Heart right ventricle (tissue), 16 donors: ENCODE measurements around the gene SALL2. TPM values are rescaled to one million over a fixed set of nuclear protein-coding genes. Genes with fewer than 3 reads are reported as not detected.

Experiments used
- ATAC-seq, 8 donors: fragments of 200-7000 bp; cut with Tn5 transposase; one replicate each; pipeline ENCODE4 v1.9.1; 2020; ENCODE audit warnings: mild to moderate bottlenecking in 8 of 8, moderate library complexity in 8 of 8, moderate number of reproducible peaks in 1 of 8
- DNase-seq, 2 donors: peaks; one replicate each; pipeline ENCODE4 v3.0.0-alpha.2; 2020
- H3K27ac ChIP-seq, 10 donors: fragments of 200-600 bp; sonication (generic) in 2 of 10; one replicate each; pipeline versions ENCODE4 v1.5.0 to v1.8.0; 2020 to 2022; ENCODE audit warnings: mild to moderate bottlenecking in 3 of 10
- H3K27me3 ChIP-seq, 7 donors: fragments of 200-600 bp; one replicate each; pipeline ENCODE4 v1.8.0; 2021 to 2022; ENCODE audit warnings: mild to moderate bottlenecking in 2 of 7
- H3K36me3 ChIP-seq, 9 donors: fragments of 200-600 bp; sonication (generic) in 1 of 9; one replicate each; pipeline versions ENCODE4 v1.5.0 to v1.8.0; 2020 to 2022; ENCODE audit warnings: mild to moderate bottlenecking in 2 of 9
- H3K4me1 ChIP-seq, 9 donors: fragments of 200-600 bp; sonication (generic) in 1 of 9; one replicate each; pipeline versions ENCODE4 v1.5.0 to v1.8.0; 2020 to 2022; ENCODE audit warnings: mild to moderate bottlenecking in 4 of 9
- H3K4me3 ChIP-seq, 10 donors: fragments of 200-600 bp; sonication (generic) in 2 of 10; one replicate each; pipeline versions ENCODE4 v1.5.0 to v1.8.0; 2020 to 2022; ENCODE audit warnings: mild to moderate bottlenecking in 7 of 10, moderate library complexity in 2 of 10
- H3K9me3 ChIP-seq, 11 donors: fragments of 200-600 bp in 10 of 11; sonication (generic) in 2 of 11; one replicate each; pipeline versions ENCODE4 v1.5.0 to v1.8.0; 2013 to 2022; ENCODE audit warnings: mild to moderate bottlenecking in 2 of 11, control low read depth in 1 of 11, moderate library complexity in 1 of 11
- WGBS, 2 donors: extraction: QIAGEN DNeasy Blood & Tissue Kit; methylation state at CpG; one replicate each; pipeline ENCODE4 v1.1.7; 2013; ENCODE audit warnings: inconsistent platforms in 1 of 2; 5-methylcytosine and 5-hydroxymethylcytosine counted together
- intact Hi-C, 10 donors: fragments of 100-400 bp; cut with DNase I; formaldehyde crosslinking; loops; one replicate each; pipeline versions ENCODE4 v1.11.1 to v1.14.2; 2022
- polyA plus RNA-seq, 2 donors: library from polyadenylated mRNA; stranded (reverse); fragments of 200-250 nt; gene quantifications; one replicate each; pipeline ENCODE4 v1.2.3, GENCODE V29; 2013
- total RNA-seq, 10 donors: library from RNA; stranded (reverse); fragmentation: NEBNext Ultra II Directional in 3 of 10; extraction: Animal tissue kit (Norgen Biotek cat#: 25700) in 3 of 10; gene quantifications; one replicate each; pipeline versions ENCODE4 v1.2.1 to v1.2.4, GENCODE V29; 2021 to 2023
- TF ChIP-seq, protein P1 (sequence below), 9 donors: fragments of 200-600 bp; sonication (generic) in 2 of 9; IDR thresholded peaks; one replicate each; pipeline versions ENCODE4 v1.5.0 to v1.8.0; 2021 to 2022; ENCODE audit warnings: antibody characterized with exemption in 9 of 9, mild to moderate bottlenecking in 5 of 9, moderate library complexity in 1 of 9
- donor health status: Arrhythmogenic right ventricular cardiomyopathy.
- donor health status: ischemic (EF 13 %, LVEDD 7.1; RV severe dilation, severe dysfunction).
- donor health status: healthy with polysubstance abuse.
- donor health status: DM: no; HTN: yes; CAD: no.
- donor health status: DM: no; HTN: no; CAD: no.
- donor health status: ischemic (EF 25% LVEDD 6.9; RV normal size, moderate dysfunction).
- donor health status: ischemic (EF 25% LVEDD 5.7; RV mildly dilated, moderate dysfunction).
- donor health status: healthy.
- donor health status: DM: yes; HTN: yes; CAD: no.
- donor health status: Ischemic cardiomyopathy.
- donor health status: ischemic (EF 35%, LVEDD 5.7; RV mildly dilated, moderate dysfunction).
- donor health status: nonischemic (EF 11% LVEDD 7.7; RV severe dilation, severe dysfunction).
- donor health status: DM: yes; HTN: yes; CAD: no.
- donor health status: PGD.
- donor health status: ischemic (EF 29% LVEDD 5.4; RV normal size, mild dysfunction).
- donor health status: nonischemic (EF 23%, LVEDD 6.1; RV moderate dilation, normal function).

Gene SALL2
- total and polyA plus RNA-seq, 12 donors = 1.1 to 6.6 (median 3.8) TPM

DNA sequence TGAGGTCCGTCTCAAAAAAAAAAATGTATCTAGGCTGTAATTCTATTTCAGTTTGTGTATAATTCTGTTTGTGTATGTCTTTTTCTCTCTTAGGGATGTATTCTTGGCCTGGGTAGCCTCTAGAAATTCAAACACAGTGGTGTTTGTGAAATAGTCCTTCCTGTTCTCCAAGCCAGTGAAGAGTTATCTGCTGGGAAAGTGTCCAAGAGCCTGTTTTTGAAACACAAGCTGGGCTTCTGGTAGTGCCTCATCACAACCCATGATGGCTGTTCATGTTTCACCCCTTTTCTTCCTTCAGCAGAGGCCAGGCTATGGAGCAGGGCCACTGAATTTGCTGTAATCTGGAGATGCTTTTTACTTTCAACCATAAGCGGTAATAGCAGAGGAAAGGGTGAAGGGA, 29.7 kb downstream of the SALL2 start:
- Histone ChIP-seq H3K27me3 (no peaks in the 10 kb centered on the region), H3K4me1 (no peaks in the 10 kb centered on the region), H3K4me3 (no peak overlapping the region), H3K27ac (no peak overlapping the region), H3K9me3 (no peaks in the 10 kb centered on the region), H3K36me3 (peaks cover 0 to 100% (median 78%) of the 10 kb centered on the region in 9 donors)
- TF ChIP-seq, protein P1, sequence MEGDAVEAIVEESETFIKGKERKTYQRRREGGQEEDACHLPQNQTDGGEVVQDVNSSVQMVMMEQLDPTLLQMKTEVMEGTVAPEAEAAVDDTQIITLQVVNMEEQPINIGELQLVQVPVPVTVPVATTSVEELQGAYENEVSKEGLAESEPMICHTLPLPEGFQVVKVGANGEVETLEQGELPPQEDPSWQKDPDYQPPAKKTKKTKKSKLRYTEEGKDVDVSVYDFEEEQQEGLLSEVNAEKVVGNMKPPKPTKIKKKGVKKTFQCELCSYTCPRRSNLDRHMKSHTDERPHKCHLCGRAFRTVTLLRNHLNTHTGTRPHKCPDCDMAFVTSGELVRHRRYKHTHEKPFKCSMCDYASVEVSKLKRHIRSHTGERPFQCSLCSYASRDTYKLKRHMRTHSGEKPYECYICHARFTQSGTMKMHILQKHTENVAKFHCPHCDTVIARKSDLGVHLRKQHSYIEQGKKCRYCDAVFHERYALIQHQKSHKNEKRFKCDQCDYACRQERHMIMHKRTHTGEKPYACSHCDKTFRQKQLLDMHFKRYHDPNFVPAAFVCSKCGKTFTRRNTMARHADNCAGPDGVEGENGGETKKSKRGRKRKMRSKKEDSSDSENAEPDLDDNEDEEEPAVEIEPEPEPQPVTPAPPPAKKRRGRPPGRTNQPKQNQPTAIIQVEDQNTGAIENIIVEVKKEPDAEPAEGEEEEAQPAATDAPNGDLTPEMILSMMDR (IDR thresholded peaks at IDR 0.05) = no peak
- intact Hi-C loops = loop anchor here in 5 of 10 donors (5.0 to 10.0 kb wide), 2 partner anchors 58 to 61 kb away; no protein-coding TSS in a partner anchor
- 86 to 95% methylated on average over 2 of the region's 2 CpGs for WGBS, 2 donors
- ATAC-seq = peak in 4 of 8 donors; percentile 16 to 55 (median 26)
- DNase-seq = no peak

DNA sequence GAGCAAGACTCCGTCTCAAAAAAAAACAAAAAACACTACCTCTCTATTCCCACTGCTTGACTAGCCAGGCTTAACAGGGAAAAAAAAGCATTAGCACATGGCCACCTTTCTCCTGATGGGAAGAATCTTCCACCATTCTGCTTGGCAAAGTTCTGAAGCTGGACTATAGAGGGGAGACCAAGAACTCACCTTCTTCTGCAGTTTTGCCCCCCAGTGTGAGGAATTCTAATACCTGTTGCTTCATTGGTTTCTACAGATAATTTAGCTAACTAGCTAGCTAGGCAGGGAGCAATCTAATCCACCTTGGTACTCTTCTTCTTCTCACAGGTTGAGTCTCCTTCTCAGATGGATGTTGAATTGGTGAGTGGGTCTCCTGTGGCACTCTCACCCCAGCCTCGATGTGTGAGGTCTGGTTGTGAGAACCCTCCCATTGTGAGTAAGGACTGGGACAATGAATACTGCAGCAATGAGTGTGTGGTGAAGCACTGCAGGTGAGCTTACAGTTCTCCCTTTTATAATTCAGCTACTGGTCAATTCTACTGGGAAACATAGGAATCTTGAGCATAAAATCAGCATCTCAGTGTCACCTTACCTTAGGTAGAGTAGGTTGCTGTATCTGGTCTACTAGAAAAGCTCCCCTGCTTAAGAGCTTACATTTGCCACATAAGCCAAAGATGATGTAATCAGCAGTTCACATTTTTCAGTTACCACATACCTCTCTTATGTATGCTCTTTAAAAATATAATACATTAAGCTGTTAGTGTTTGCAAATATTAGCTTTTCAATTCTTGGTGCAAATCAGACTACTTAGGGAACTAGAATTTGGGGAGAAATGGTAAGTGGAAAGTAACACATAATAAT, 31.0 kb downstream of the SALL2 start:
- DNase-seq (no peak), ATAC-seq (no peak)
- Histone ChIP-seq H3K27me3 (no peaks in the 10 kb centered on the region), H3K4me1 (no peaks in the 10 kb centered on the region), H3K4me3 (no peak overlapping the region), H3K36me3 (peaks cover 0 to 100% (median 80%) of the 10 kb centered on the region in 9 donors), H3K9me3 (no peaks in the 10 kb centered on the region), H3K27ac (no peak overlapping the region)
- TF ChIP-seq, protein P1 (IDR thresholded peaks at IDR 0.05) = no peak
- intact Hi-C loops = loop anchor here in 5 of 10 donors (5.0 to 10.0 kb wide), 2 partner anchors 60 to 62 kb away; no protein-coding TSS in a partner anchor
- WGBS, 2 donors = 90 to 91% methylated on average over 2 of the region's 2 CpGs

DNA sequence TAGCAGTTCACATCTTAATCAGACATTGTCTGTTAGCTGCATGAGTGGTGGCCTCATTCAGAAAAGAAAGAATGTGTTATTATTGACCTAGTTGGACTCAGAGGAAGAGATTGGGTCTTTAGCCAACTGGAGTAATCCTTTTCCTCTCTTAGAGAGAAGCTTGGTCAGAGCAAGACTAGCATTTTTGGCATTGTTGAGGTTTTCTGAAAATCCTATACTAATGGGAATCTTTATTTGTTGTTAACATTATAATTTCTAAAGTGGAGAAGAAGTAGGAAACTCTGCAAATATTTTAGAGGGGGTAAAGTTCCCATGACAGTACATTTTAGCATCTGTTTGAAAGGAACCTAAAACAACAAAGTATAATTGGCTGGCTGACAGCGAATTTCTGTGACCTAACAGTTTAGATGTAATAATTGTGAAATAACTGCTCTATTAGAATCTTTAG, 39.5 kb downstream of the SALL2 start:
- Histone ChIP-seq H3K4me1 (peaks cover 0 to 11% (median 0%) of the 10 kb centered on the region in 9 donors), H3K27ac (no peak overlapping the region), H3K9me3 (no peaks in the 10 kb centered on the region), H3K36me3 (peaks cover 0 to 98% (median 41%) of the 10 kb centered on the region in 9 donors), H3K27me3 (no peaks in the 10 kb centered on the region), H3K4me3 (no peak overlapping the region)
- ATAC-seq = no peak
- DNase-seq = no peak
- intact Hi-C loops = no loop called here
- 90 to 94% methylated on average over 1 of the region's 1 CpG for WGBS, 2 donors
- TF ChIP-seq, protein P1 (IDR thresholded peaks at IDR 0.05) = no peak

DNA sequence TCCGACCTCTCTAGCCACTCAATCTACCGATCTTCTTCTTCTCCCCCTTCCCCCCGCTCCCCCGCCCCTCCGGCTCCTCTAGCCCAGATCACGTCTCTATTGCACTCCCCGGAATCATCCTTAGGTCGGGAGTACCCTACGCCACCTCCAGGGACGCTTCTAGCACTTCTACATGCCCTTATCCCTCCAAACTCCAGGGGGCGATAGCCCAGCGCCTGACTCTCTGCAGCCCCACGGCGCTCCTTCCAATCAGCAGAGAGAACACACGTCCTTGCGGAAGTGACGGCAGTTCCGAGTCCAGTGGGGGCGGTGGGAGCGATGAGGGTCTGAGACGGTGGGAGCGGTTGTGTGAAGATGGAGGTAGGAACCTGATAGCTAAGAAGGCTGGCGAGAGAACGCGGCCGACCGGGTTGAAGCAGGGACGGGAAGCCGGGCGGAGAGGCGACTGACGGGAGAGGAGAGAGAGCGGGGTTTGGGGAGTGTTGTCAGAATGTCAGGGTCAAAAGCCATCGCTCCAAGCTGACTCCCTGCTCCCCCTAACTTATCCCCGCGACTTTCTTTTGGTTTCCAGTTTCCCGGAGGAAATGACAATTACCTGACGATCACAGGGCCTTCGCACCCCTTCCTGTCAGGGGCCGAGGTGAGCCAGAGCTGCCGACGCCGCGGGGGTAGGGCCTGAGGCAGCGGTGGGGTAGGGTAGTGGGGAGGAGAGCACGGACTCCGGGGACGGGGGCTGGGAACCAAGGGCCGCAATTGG, 49.0 kb downstream of the SALL2 start, which contains the start of the genes RAB2B and TOX4:
Gene RAB2B, minus strand, starts transcription at position 35 of the 757 bp plus-strand sequence. CDS start 87 bp downstream, outside the sequence.
Gene TOX4, plus strand, starts transcription at position 271 of the 757 bp plus-strand sequence. Its CDS starts 84 bp downstream, at position 355.
- Histone ChIP-seq H3K4me3 (peak within 1 kb of the TSS; percentile 68 to 95 (median 83)), H3K4me1 (peaks cover 5 to 26% (median 24%) of the 10 kb centered on the region in 9 donors), H3K36me3 (peaks cover 0 to 59% (median 6%) of the 10 kb centered on the region in 9 donors), H3K27me3 (no peaks in the 10 kb centered on the region), H3K27ac (peak within 1 kb of the TSS; percentile 59 to 96 (median 86)), H3K9me3 (no peaks in the 10 kb centered on the region)
- WGBS, 2 donors = 0 to 1% methylated on average over 49 of the region's 49 CpGs
- ATAC-seq (peak; percentile 99 to 100 (median 99)), DNase-seq (peak; percentile 90 to 97)
- intact Hi-C loops = loop anchor here in 6 of 10 donors (1.0 to 5.0 kb wide), 7 partner anchors 20 to 40 kb away; partner anchors contain the start of genes CHD8 (in 6 of the 6) and METTL3 (in 3 of the 6)
- TF ChIP-seq, protein P1 (IDR thresholded peaks at IDR 0.05) = peak; percentile 84 to 99 (median 95)
